GM20000 (cell line): ENCODE measurements around the gene MEF2A.

ENCODE experiments used
- DNase-seq: peaks from one replicate; pipeline ENCODE4 v3.0.0; 2012; ENCODE audit warnings: low spot score
- TF ChIP-seq, protein P1 (sequence below): IDR thresholded peaks from 2 replicates; pipeline ENCODE4 v1.5.1; 2012; ENCODE audit warnings: mild to moderate bottlenecking, control low read depth; ENCODE audit errors: extremely low read depth, missing control alignments

MEF2A gene

DNA sequence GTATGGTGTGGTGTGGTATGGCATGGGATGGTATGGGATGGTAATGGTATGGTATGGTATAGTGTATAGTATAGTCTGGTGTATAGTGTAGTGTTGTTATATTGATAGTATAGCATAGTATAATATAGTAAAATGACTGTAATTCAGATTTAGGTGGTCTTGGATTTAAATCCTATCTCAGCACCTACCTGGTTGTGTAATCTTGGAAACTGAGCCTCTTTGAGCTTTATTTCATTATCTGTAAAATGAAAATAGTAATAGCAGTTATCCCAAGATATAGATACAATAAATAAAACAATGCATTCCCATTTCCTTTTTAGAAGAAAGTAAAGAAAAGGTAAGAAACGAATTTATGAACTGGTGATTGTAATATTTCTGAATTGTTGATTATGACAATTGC is 27.5 kb upstream of the MEF2A start:
- DNase-seq, result no peak
- TF ChIP-seq, protein P1, sequence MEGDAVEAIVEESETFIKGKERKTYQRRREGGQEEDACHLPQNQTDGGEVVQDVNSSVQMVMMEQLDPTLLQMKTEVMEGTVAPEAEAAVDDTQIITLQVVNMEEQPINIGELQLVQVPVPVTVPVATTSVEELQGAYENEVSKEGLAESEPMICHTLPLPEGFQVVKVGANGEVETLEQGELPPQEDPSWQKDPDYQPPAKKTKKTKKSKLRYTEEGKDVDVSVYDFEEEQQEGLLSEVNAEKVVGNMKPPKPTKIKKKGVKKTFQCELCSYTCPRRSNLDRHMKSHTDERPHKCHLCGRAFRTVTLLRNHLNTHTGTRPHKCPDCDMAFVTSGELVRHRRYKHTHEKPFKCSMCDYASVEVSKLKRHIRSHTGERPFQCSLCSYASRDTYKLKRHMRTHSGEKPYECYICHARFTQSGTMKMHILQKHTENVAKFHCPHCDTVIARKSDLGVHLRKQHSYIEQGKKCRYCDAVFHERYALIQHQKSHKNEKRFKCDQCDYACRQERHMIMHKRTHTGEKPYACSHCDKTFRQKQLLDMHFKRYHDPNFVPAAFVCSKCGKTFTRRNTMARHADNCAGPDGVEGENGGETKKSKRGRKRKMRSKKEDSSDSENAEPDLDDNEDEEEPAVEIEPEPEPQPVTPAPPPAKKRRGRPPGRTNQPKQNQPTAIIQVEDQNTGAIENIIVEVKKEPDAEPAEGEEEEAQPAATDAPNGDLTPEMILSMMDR, result no peak

DNA sequence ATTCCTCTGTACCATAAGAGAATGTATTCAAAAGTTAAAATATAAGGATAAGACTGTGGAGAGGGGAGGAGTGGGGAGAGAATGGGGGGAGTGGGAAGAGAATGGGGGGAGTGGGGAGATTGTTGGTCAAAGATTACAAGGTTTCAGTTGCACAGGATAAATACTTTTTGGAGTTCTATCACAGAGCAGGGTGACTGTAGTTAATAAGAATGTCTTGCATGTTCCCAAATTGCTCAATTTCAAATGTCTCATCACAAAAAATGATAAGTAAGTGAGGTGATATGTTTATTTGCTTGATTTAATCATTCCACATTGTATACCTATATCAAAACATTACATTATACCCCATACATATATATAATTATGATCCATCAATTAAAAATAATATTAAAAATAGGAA is 23.0 kb upstream of the MEF2A start:
- no peak for DNase-seq
- TF ChIP-seq, protein P1, result no peak

DNA sequence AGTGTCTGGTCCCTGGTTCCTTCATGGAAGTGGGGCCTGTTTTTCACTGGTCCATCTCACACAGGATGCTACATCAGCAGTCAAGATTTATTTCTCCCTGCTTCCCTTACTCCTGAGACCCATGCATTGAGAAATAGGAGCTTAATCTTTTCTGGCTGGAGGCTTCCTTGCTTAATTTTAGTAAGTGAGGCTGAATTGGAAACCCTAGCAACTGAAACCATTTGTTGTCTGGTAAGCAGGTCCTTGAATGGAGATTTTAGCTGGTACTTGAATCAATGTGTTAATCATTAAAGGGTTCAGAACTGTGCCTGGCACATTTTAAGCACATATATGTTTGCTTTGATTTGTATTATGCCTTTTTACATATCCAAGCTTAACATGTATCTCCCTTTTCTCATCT is 20.2 kb upstream of the MEF2A start:
- TF ChIP-seq, protein P1, result no peak
- no peak for DNase-seq

DNA sequence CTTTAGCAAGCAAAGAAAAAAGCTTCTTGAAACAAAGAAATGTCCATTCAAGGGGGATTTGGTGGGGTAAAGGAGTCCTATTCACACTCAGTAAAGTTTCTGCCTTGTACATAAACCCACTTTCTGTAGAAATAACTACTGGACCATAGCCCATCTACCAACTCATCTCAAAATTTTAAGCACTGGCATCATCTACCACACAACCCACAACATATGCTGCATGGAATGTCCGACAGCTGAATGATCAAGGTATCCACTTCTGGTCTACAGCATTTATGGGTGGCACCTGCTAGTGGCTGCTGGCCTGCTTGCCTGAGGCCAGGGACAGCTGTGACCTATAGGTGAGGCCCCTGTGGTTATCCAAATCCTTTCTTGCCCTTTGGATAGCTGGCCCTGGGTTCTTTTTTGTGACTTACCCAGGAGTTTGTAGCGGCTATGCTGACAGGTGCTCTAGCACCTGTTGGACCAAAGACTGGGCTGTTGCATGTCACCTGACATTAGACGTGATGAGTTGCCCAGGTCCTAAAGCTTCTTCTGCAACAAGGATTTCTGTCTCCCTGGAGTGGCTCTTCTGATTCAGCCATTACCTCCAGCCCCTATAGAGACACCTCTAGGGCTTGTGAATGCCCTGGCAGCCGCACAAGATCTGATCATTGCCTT is 19.2 kb upstream of the MEF2A start:
- no peak for DNase-seq
- TF ChIP-seq, protein P1, result no peak

DNA sequence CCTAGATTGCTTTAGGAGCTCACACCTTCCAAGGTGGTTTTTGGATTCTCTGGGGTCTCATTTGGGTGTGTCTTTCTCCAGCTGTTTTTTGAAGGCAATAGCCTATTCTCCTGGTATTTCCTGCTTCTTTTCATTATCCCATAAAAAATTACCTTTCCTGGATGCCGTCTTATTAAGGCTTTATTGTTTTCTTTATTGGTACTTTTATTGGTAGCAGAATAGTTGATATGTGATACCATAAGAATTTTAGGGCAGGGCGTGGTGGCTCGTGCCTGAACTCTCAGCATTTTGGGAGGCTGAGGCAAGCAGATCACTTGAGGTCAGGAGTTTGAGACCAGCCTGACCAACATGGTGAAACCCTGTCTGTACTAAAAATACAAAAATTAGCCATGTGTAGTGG is 18.3 kb upstream of the MEF2A start:
- DNase-seq, result no peak
- TF ChIP-seq, protein P1, result no peak

DNA sequence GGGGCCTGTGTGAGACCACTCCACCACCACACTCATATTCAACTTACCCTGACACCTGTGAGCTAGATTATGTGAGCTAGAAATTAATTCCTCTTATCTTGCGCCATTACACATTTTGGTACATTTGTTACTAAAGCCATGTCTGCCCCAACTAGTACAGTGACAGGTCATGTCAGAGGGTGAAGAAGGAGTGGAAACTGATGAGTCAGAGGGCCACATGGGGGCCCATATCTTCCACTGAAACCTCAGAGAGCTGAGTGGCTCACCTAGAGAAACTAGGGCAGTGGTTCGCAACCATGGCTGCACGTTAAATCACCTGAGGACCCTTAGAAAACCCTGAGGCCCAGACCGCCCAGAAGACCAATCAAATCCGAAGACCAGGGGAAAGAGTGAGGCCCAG is 15.7 kb upstream of the MEF2A start:
- TF ChIP-seq, protein P1, result no peak
- no peak for DNase-seq

DNA sequence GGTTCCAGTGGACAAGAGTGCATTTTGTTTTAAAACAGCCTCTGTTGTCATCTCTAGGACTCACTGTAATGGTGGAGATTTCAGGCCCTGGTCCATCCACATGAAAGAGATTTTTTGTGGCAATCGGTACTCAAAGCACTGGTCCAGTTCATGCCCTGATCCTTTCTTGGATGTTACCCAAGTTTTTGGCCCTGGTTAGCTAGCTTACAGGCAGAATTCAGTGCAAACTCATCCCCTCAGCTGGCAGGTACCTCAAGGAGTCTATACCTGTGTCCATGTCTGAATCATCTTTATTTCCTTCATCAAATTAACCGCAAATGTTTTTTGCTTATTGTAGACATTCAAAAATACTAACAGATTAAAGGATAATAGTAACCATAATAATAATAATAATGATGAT is 13.7 kb upstream of the MEF2A start:
- DNase-seq, result no peak
- TF ChIP-seq, protein P1, result no peak
